GM23248 (cell line): Measurements from ENCODE around the gene GRIK5. TPM values are rescaled to one million over a fixed set of nuclear protein-coding genes. Genes with fewer than 3 reads are reported as not detected.

Experiments
- DNase-seq: peaks from one replicate; pipeline ENCODE4 v3.0.0-alpha.2; 2015
- H2AFZ ChIP-seq: fragments of 200-600 bp; sonication (generic); 2 replicates; pipeline ENCODE4 v1.6.1; 2016; ENCODE audit warnings: antibody characterized with exemption
- H3F3A ChIP-seq: fragments of 200-600 bp; sonication (generic); 2 replicates; pipeline ENCODE4 v1.6.1; 2016; ENCODE audit warnings: mild to moderate bottlenecking, antibody characterized with exemption, mixed run types; ENCODE audit not compliant: insufficient read depth
- H3K27ac ChIP-seq: fragments of 200-600 bp; sonication (generic); 2 replicates; pipeline ENCODE4 v1.5.1; 2016; ENCODE audit warnings: mild to moderate bottlenecking
- H3K27me3 ChIP-seq: fragments of 200-600 bp; sonication (generic); replicated peaks from 2 replicates; pipeline ENCODE4 v1.6.1; 2016; ENCODE audit warnings: mild to moderate bottlenecking; ENCODE audit not compliant: insufficient read depth
- H3K36me3 ChIP-seq: fragments of 200-600 bp; sonication (generic); 2 replicates; pipeline ENCODE4 v1.6.1; 2016; ENCODE audit warnings: low read depth, mild to moderate bottlenecking
- H3K4me1 ChIP-seq: fragments of 200-600 bp; sonication (generic); 2 replicates; pipeline ENCODE4 v1.6.1; 2016; ENCODE audit warnings: mild to moderate bottlenecking; ENCODE audit not compliant: insufficient read depth
- H3K4me2 ChIP-seq: fragments of 200-600 bp; sonication (generic); one replicate; pipeline ENCODE4 v1.6.1; 2016; ENCODE audit warnings: mild to moderate bottlenecking; ENCODE audit not compliant: unreplicated experiment
- H3K4me3 ChIP-seq: fragments of 200-600 bp; sonication (generic); 2 replicates; pipeline ENCODE4 v1.5.1; 2016; ENCODE audit warnings: mild to moderate bottlenecking
- H3K79me2 ChIP-seq: fragments of 200-600 bp; sonication (generic); 2 replicates; pipeline ENCODE4 v1.6.1; 2016; ENCODE audit warnings: mild to moderate bottlenecking; ENCODE audit not compliant: insufficient read depth
- H3K9ac ChIP-seq: fragments of 200-600 bp; sonication (generic); 2 replicates; pipeline ENCODE4 v1.6.1; 2016; ENCODE audit warnings: mild to moderate bottlenecking
- H3K9me2 ChIP-seq: fragments of 200-600 bp; sonication (generic); 2 replicates; pipeline ENCODE4 v1.6.1; 2016; ENCODE audit warnings: mixed run types, mild to moderate bottlenecking, moderate library complexity; ENCODE audit not compliant: insufficient read depth
- H3K9me3 ChIP-seq: fragments of 200-600 bp; sonication (generic); one replicate; pipeline ENCODE4 v1.6.1; 2017; ENCODE audit warnings: low read depth
- H4K20me1 ChIP-seq: fragments of 200-600 bp; sonication (generic); 2 replicates; pipeline ENCODE4 v1.6.0; 2016; ENCODE audit not compliant: insufficient read depth
- EZH2 ChIP-seq: fragments of 200-600 bp; sonication (generic); IDR thresholded peaks from 2 replicates; pipeline ENCODE4 v1.6.1; 2018; ENCODE audit warnings: antibody characterized with exemption, mild to moderate bottlenecking; ENCODE audit not compliant: insufficient read depth, poor library complexity, severe bottlenecking
- EZH2phosphoT487 ChIP-seq: fragments of 200-600 bp; sonication (generic); IDR thresholded peaks from 2 replicates; pipeline ENCODE4 v1.6.1; 2018; ENCODE audit warnings: antibody characterized with exemption, moderate library complexity, mild to moderate bottlenecking, low read depth; ENCODE audit not compliant: insufficient read depth
- WGBS, 2 experiments: methylation state at CpG; one replicate each; pipeline ENCODE4 v1.1.6; 2015 to 2017; ENCODE audit warnings: low lambda C conversion rate in 2 of 2, low coverage in 1 of 2; ENCODE audit errors: missing lambda C conversion rate in 2 of 2; 5-methylcytosine and 5-hydroxymethylcytosine counted together
- in situ Hi-C: fragments of 300-500 bp; cut with MboI; formaldehyde crosslinking; loops from 2 replicates; pipeline ENCODE4 v1.15.0; 2020
- polyA plus RNA-seq: library from polyadenylated mRNA; unstranded; fragments of >200 nt; fragmentation: Nextera tagmentation; extraction: Ambion mirVana; gene quantifications from 2 replicates; pipeline ENCODE4 v1.2.1, GENCODE V29; 2016
- total RNA-seq: library from RNA; depleted of rRNA; stranded (reverse); fragments of >200 nt; shearing (Covaris generic); gene quantifications from 2 replicates; pipeline ENCODE4 v1.2.3, GENCODE V29; 2014

Gene GRIK5
- total and polyA plus RNA-seq, 2 experiments from 2014 or later: not detected

GRCh38 chr19:42030645-42031440, 39.2 kb downstream of the GRIK5 start:
- H3K9me2 ChIP-seq: no peaks in the 10 kb centered on the region
- DNase-seq: no peak
- no peak overlapping the region for H2AFZ ChIP-seq
- no peaks in the 10 kb centered on the region for H3K27me3 ChIP-seq
- TF ChIP-seq EZH2 (no peak), EZH2phosphoT487 (no peak)
- in situ Hi-C loops: no loop called here
- H4K20me1 ChIP-seq: no peaks in the 10 kb centered on the region
- H3F3A ChIP-seq: no peaks in the 10 kb centered on the region
- no peak overlapping the region for H3K27ac ChIP-seq
- H3K9ac ChIP-seq: no peak overlapping the region
- 61 to 62% methylated on average over 7 of the region's 7 CpGs for WGBS, 2 experiments
- H3K9me3 ChIP-seq: no peaks in the 10 kb centered on the region
- no peak overlapping the region for H3K4me3 ChIP-seq
- H3K4me1 ChIP-seq: no peaks in the 10 kb centered on the region
- no peaks in the 10 kb centered on the region for H3K79me2 ChIP-seq
- no peak overlapping the region for H3K4me2 ChIP-seq
- no peaks in the 10 kb centered on the region for H3K36me3 ChIP-seq

GRCh38 chr19:42028304-42029216, 41.4 kb downstream of the GRIK5 start:
- in situ Hi-C loops: no loop called here
- TF ChIP-seq EZH2 (no peak), EZH2phosphoT487 (no peak)
- Histone ChIP-seq H3K9ac (no peak overlapping the region), H3K9me3 (no peaks in the 10 kb centered on the region), H3K4me3 (no peak overlapping the region), H3K36me3 (no peaks in the 10 kb centered on the region), H4K20me1 (no peaks in the 10 kb centered on the region), H3K4me2 (no peak overlapping the region), H3K27me3 (no peaks in the 10 kb centered on the region), H3K4me1 (peaks cover 22% of the 10 kb centered on the region), H2AFZ (no peak overlapping the region), H3K79me2 (no peaks in the 10 kb centered on the region), H3K9me2 (no peaks in the 10 kb centered on the region), H3F3A (no peaks in the 10 kb centered on the region), H3K27ac (no peak overlapping the region)
- no peak for DNase-seq
- WGBS, 2 experiments: 51 to 52% methylated on average over 8 of the region's 8 CpGs

DNA sequence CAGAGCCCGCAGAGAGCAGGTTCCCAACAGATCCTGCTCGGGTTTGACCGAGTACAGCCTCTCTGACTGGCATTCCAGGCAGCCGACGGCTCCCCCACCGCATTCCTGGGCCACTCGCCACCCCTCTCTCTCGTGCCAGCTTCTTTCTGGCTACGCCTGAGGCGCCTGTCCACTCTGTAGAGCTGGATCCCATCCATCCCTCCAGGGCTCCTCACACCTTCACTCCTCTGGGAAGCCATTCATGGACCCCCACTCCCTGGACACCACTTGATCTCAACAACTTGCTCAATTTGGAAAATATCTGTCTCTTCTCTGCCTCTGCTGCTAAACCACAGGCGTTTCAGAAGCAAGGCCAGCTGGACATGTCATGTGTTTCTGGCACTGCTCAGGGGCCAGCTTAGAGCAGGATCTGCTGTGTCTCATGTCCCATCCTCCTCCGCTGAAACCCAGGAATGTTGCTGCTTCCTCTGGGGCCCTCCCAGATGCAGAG, 45.3 kb downstream of the GRIK5 start:
- no peaks in the 10 kb centered on the region for H3K27me3 ChIP-seq
- no peaks in the 10 kb centered on the region for H3K9me2 ChIP-seq
- DNase-seq: peak; percentile 89
- WGBS, 2 experiments: 3 to 6% methylated on average over 12 of the region's 12 CpGs
- peaks cover 27% of the 10 kb centered on the region for H3K4me1 ChIP-seq
- peak overlapping the region; percentile 59 for H3K4me2 ChIP-seq
- H3K79me2 ChIP-seq: no peaks in the 10 kb centered on the region
- no peaks in the 10 kb centered on the region for H3K9me3 ChIP-seq
- TF ChIP-seq EZH2phosphoT487 (no peak), EZH2 (no peak)
- in situ Hi-C loops: no loop called here
- H3F3A ChIP-seq: peaks cover 7% of the 10 kb centered on the region; the same call in 1 of the 2 replicates
- H3K27ac ChIP-seq: peak overlapping the region; percentile 59
- H3K36me3 ChIP-seq: no peaks in the 10 kb centered on the region
- 0 out of 2 replicates have a peak overlapping the region, but pooled peaks have one; percentile 8 for H3K9ac ChIP-seq
- H3K4me3 ChIP-seq: peak overlapping the region; percentile 10; the same call in 1 of the 2 replicates
- H2AFZ ChIP-seq: peak overlapping the region; percentile 35
- no peaks in the 10 kb centered on the region for H4K20me1 ChIP-seq

DNA sequence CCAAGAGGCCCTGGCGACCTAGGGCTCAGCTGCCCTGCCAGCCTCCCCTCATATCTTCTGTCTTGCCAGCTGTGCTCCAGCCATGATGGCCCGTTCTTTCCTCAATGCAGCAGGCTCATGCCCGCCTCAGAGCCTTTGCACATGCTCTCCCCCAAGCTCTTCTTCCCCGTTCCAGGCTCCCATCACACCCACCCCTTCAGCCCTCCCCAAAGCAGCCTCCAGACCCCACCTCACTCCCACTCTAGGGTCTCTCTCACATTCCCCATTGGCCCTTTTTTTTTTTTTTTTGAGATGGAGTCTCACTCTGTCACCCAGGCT, 46.1 kb downstream of the GRIK5 start:
- 60 to 82% methylated on average over 2 to 4 of the region's 4 CpGs for WGBS, 2 experiments

More for the DNA sequence above, 46.1 kb downstream of the GRIK5 start:
- in situ Hi-C loops: no loop called here
- DNase-seq: no peak
- H3K27ac ChIP-seq: no peak overlapping the region
- H3K27me3 ChIP-seq: no peaks in the 10 kb centered on the region
- no peak overlapping the region for H3K9ac ChIP-seq
- no peak overlapping the region for H3K4me3 ChIP-seq
- no peaks in the 10 kb centered on the region for H3K79me2 ChIP-seq
- H3K4me2 ChIP-seq: peak overlapping the region; percentile 59
- H3K36me3 ChIP-seq: no peaks in the 10 kb centered on the region
- H2AFZ ChIP-seq: no peak overlapping the region
- no peaks in the 10 kb centered on the region for H3K9me3 ChIP-seq
- H3F3A ChIP-seq: peaks cover 12% of the 10 kb centered on the region; the same call in 1 of the 2 replicates
- no peaks in the 10 kb centered on the region for H3K9me2 ChIP-seq
- H4K20me1 ChIP-seq: no peaks in the 10 kb centered on the region
- H3K4me1 ChIP-seq: peaks cover 35% of the 10 kb centered on the region
- no peak for TF ChIP-seq EZH2
- no peak for TF ChIP-seq EZH2phosphoT487
